Breast epithelium (tissue), 3 donors: ENCODE results near the gene OR14K1.

Experiments used
- CTCF ChIP-seq, 3 donors: fragments of 450-650 bp; IDR thresholded peaks; one replicate each; pipeline ENCODE4 v1.5.1; 2016 to 2017; ENCODE audit warnings: antibody characterized with exemption in 3 of 3, mild to moderate bottlenecking in 3 of 3, moderate library complexity in 3 of 3
- POLR2AphosphoS5 ChIP-seq, 3 donors: sonication (generic); formaldehyde crosslinking; IDR thresholded peaks; one replicate each; pipeline ENCODE4 v1.6.1; 2017; ENCODE audit warnings: antibody characterized with exemption in 3 of 3

- TF ChIP-seq CTCF (IDR thresholded peaks at IDR 0.05) (no peak), POLR2AphosphoS5 (IDR thresholded peaks at IDR 0.05) (no peak)
Observed at GRCh38 chr1:247748041-247748440, 9.6 kb downstream of the OR14K1 start, which contains the start of gene OR14A2.
